ENCODE measurements around the gene F2.

Gene F2

DNA sequence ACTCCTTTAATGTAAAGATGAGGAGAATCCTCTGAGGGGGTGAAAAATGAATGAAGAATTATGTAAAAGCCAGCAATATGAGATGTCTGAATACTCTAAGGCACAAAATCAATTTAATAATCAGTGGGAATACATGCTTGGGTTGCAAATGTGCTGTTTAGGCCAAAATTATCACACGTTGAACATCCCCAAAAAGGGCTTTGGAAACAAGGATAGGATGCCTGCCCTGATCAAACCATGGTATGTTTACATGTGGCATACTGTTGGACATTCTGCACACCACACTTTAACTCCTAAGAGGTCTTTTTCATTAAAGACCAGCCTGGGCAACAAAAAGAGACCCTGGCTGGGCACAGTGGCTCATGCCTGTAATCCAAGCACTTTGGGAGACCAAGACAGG, 26.3 kb downstream of the F2 start:
- peaks cover 80% of the 10 kb centered on the region for H3K36me3 ChIP-seq (ENCODE audit: control insufficient read depth, low read length)
- H3K4me2 ChIP-seq (ENCODE audit: low read length) = no peak overlapping the region
- no peak overlapping the region for H3K4me3 ChIP-seq (ENCODE audit: low read length)
- no peaks in the 10 kb centered on the region for H4K20me1 ChIP-seq (ENCODE audit: control insufficient read depth, insufficient read depth, low read depth, low read length)
- no peaks in the 10 kb centered on the region for H3K9me2 ChIP-seq (replicated peaks; ENCODE audit: control insufficient read depth, low read length)
- no peaks in the 10 kb centered on the region for H3K9me3 ChIP-seq (ENCODE audit: control insufficient read depth, insufficient read depth, low read length)
- no peaks in the 10 kb centered on the region for H3K27me3 ChIP-seq (ENCODE audit: control insufficient read depth, low read length)
- H3F3A ChIP-seq (ENCODE audit: control insufficient read depth, insufficient read depth) = no peaks in the 10 kb centered on the region
- no peaks in the 10 kb centered on the region for H3K4me1 ChIP-seq (ENCODE audit: control insufficient read depth, low read length)
- no peaks in the 10 kb centered on the region for H3K79me2 ChIP-seq (ENCODE audit: control insufficient read depth, low read length)
- H3K27ac ChIP-seq (ENCODE audit: low read depth, low read length) = no peak overlapping the region
- no peak for TF ChIP-seq EZH2phosphoT487 (IDR thresholded peaks at IDR 0.05; ENCODE audit: borderline replicate concordance, low read length)
- TF ChIP-seq, protein P1, sequence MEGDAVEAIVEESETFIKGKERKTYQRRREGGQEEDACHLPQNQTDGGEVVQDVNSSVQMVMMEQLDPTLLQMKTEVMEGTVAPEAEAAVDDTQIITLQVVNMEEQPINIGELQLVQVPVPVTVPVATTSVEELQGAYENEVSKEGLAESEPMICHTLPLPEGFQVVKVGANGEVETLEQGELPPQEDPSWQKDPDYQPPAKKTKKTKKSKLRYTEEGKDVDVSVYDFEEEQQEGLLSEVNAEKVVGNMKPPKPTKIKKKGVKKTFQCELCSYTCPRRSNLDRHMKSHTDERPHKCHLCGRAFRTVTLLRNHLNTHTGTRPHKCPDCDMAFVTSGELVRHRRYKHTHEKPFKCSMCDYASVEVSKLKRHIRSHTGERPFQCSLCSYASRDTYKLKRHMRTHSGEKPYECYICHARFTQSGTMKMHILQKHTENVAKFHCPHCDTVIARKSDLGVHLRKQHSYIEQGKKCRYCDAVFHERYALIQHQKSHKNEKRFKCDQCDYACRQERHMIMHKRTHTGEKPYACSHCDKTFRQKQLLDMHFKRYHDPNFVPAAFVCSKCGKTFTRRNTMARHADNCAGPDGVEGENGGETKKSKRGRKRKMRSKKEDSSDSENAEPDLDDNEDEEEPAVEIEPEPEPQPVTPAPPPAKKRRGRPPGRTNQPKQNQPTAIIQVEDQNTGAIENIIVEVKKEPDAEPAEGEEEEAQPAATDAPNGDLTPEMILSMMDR (IDR thresholded peaks at IDR 0.05; ENCODE audit: low read depth, low read length, poor library complexity, severe bottlenecking) = no peak

DNA sequence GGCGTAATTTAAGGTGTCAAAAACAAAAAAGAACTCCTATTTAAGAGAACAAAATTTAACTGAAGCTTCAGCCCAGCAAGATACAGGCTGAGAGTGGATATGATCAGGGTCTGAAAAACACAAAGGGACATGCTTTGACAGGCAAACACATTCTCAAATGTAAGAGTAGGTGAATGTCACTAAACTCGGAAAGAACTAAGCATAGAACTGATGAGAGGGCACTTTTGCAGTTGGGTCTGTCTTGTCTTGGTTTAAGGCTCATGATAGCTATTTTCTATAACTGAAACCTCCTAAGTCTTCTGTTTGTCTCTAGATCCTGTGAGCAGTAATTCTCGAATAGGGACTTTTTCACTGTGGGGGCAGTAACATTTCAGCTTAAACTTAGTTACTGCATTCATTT, 27.0 kb downstream of the F2 start:
- Histone ChIP-seq H3K4me3 (ENCODE audit: low read length) (no peak overlapping the region), H3K79me2 (ENCODE audit: control insufficient read depth, low read length) (no peaks in the 10 kb centered on the region), H3K9me2 (replicated peaks; ENCODE audit: control insufficient read depth, low read length) (no peaks in the 10 kb centered on the region), H3K4me1 (ENCODE audit: control insufficient read depth, low read length) (no peaks in the 10 kb centered on the region), H3K27ac (ENCODE audit: low read depth, low read length) (no peak overlapping the region), H3F3A (ENCODE audit: control insufficient read depth, insufficient read depth) (no peaks in the 10 kb centered on the region), H3K27me3 (ENCODE audit: control insufficient read depth, low read length) (no peaks in the 10 kb centered on the region), H3K4me2 (ENCODE audit: low read length) (no peak overlapping the region), H3K36me3 (ENCODE audit: control insufficient read depth, low read length) (peaks cover 87% of the 10 kb centered on the region), H3K9me3 (ENCODE audit: control insufficient read depth, insufficient read depth, low read length) (no peaks in the 10 kb centered on the region), H4K20me1 (ENCODE audit: control insufficient read depth, insufficient read depth, low read depth, low read length) (no peaks in the 10 kb centered on the region)
- TF ChIP-seq, protein P1 (IDR thresholded peaks at IDR 0.05; ENCODE audit: low read depth, low read length, poor library complexity, severe bottlenecking) = no peak
- TF ChIP-seq EZH2phosphoT487 (IDR thresholded peaks at IDR 0.05; ENCODE audit: borderline replicate concordance, low read length) = no peak

DNA sequence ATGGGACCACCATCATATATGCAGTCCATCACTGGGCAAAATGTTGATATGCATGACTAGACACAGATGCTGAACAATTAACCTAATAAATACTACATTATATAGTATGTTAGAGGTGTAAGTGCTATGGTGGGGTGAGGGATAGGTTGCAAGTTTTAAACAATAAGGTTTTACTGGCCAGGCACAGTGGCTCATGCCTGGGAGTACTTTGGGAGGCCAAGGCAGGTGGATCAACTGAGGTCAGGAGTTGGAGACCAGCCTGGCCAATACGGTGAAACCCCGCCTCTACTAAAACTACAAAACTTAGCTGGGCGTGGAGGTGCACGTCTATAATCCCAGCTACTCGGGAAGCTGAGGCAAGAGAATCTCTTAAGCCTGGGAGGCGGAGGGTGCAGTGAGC, 28.1 kb downstream of the F2 start:
- no peaks in the 10 kb centered on the region for H3K9me3 ChIP-seq (ENCODE audit: control insufficient read depth, insufficient read depth, low read length)
- no peaks in the 10 kb centered on the region for H3F3A ChIP-seq (ENCODE audit: control insufficient read depth, insufficient read depth)
- H3K4me2 ChIP-seq (ENCODE audit: low read length) = no peak overlapping the region
- H3K36me3 ChIP-seq (ENCODE audit: control insufficient read depth, low read length) = peaks cover 84% of the 10 kb centered on the region
- TF ChIP-seq EZH2phosphoT487 (IDR thresholded peaks at IDR 0.05; ENCODE audit: borderline replicate concordance, low read length) = no peak
- TF ChIP-seq, protein P1 (IDR thresholded peaks at IDR 0.05; ENCODE audit: low read depth, low read length, poor library complexity, severe bottlenecking) = no peak
- no peaks in the 10 kb centered on the region for H3K4me1 ChIP-seq (ENCODE audit: control insufficient read depth, low read length)
- H3K27ac ChIP-seq (ENCODE audit: low read depth, low read length) = no peak overlapping the region
- no peaks in the 10 kb centered on the region for H4K20me1 ChIP-seq (ENCODE audit: control insufficient read depth, insufficient read depth, low read depth, low read length)
- no peaks in the 10 kb centered on the region for H3K9me2 ChIP-seq (replicated peaks; ENCODE audit: control insufficient read depth, low read length)
- no peaks in the 10 kb centered on the region for H3K27me3 ChIP-seq (ENCODE audit: control insufficient read depth, low read length)
- H3K4me3 ChIP-seq (ENCODE audit: low read length) = no peak overlapping the region
- H3K79me2 ChIP-seq (ENCODE audit: control insufficient read depth, low read length) = no peaks in the 10 kb centered on the region

DNA sequence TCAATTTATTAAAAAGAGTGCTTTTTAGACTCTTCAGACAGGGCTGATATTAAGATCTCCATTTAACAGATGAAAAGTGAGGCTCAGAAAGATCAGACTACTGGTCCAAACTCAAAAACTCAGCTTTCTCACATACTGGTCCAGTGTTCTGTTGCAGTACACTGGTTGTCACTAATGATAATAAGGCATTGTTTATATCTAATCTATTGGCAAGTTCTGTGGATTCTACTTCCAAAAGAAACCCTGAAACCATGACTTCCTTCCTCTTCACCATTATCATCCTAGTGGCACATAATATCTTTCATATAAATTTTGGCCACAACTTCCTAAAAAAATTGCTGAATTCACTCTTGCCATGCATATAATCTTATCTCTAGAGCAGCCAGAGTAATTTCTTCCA, 36.9 kb downstream of the F2 start:
- no peaks in the 10 kb centered on the region; the same call in 1 of the 2 replicates for H4K20me1 ChIP-seq (ENCODE audit: control insufficient read depth, insufficient read depth, low read depth, low read length)
- no peaks in the 10 kb centered on the region for H3K9me2 ChIP-seq (replicated peaks; ENCODE audit: control insufficient read depth, low read length)
- H3K79me2 ChIP-seq (ENCODE audit: control insufficient read depth, low read length) = no peaks in the 10 kb centered on the region
- H3K27me3 ChIP-seq (ENCODE audit: control insufficient read depth, low read length) = no peaks in the 10 kb centered on the region
- no peaks in the 10 kb centered on the region for H3K4me1 ChIP-seq (ENCODE audit: control insufficient read depth, low read length)
- H3K9me3 ChIP-seq (ENCODE audit: control insufficient read depth, insufficient read depth, low read length) = no peaks in the 10 kb centered on the region
- no peak overlapping the region for H3K4me3 ChIP-seq (ENCODE audit: low read length)
- H3K4me2 ChIP-seq (ENCODE audit: low read length) = no peak overlapping the region
- H3K36me3 ChIP-seq (ENCODE audit: control insufficient read depth, low read length) = peaks cover 88% of the 10 kb centered on the region
- no peak overlapping the region for H3K27ac ChIP-seq (ENCODE audit: low read depth, low read length)
- H3F3A ChIP-seq (ENCODE audit: control insufficient read depth, insufficient read depth) = no peaks in the 10 kb centered on the region
- TF ChIP-seq EZH2phosphoT487 (IDR thresholded peaks at IDR 0.05; ENCODE audit: borderline replicate concordance, low read length) = no peak
- TF ChIP-seq, protein P1 (IDR thresholded peaks at IDR 0.05; ENCODE audit: low read depth, low read length, poor library complexity, severe bottlenecking) = no peak
